Ovary (tissue), 3 donors: ENCODE measurements around the gene NUAK1.

Experiments used
- CTCF ChIP-seq, 3 donors: fragments of 450-650 bp in 2 of 3; fragments of 200-600 bp in 1 of 3; IDR thresholded peaks; one replicate each; pipeline versions ENCODE4 v1.5.1 to v1.8.0; 2016 to 2022; ENCODE audit warnings: antibody characterized with exemption in 3 of 3, mild to moderate bottlenecking in 1 of 3
- POLR2A ChIP-seq: fragments of 450-650 bp; IDR thresholded peaks from one replicate; pipeline ENCODE4 v1.6.1; 2017; ENCODE audit warnings: antibody characterized with exemption, mild to moderate bottlenecking, moderate library complexity
- donor health status: DM: no; HTN: no; CAD: no.

DNA sequence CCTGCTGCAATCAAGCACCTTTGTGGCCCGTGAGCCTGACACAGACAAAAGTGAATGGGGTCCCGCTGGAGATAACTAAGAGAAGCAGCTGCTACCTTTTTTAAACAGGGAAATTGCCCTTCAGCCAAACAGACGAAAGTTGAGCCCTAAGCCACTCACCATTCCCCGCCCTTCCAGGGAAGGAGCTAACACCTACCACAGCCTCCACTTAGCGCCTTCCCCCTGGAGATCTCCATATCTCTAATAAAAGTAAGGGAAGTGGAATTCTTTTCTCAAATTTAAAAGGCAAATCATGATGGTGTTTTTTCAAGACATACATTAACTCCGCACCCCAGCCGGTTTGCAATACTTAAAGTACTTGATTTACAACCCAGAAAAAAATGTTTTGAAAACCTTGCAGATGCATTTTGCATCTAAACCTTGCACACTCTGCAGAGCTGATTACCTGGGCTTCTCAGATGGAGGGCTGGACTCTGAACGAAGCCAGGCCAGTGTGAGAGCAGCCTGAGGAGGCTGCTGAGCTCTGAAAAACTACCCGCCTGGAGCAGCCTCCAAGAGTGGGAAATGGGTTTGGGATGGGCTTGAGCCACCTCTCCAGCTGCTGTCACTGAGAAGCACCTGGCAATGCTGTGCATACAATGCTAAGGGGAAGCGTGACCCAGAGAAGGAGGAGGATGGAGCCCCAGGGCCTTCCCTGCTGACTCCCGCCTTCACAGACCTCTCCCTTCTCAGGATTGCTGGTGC, 10.0 kb downstream of the NUAK1 start:
- TF ChIP-seq CTCF (IDR thresholded peaks at IDR 0.05) (no peak), POLR2A (no peak)
